H9 (cell line): ENCODE results near the gene CAV2. TPM values are rescaled to one million over a fixed set of nuclear protein-coding genes. Genes with fewer than 3 reads are reported as not detected.

ENCODE experiments used
- DNase-seq: peaks from one replicate; pipeline ENCODE4 v3.0.0-alpha.2; 2017
- H2AFZ ChIP-seq: one replicate; pipeline ENCODE4 v1.6.1; 2013; ENCODE audit warnings: mild to moderate bottlenecking, low read length, control low read depth, moderate library complexity
- H2AK5ac ChIP-seq: 2 replicates; pipeline ENCODE4 v1.6.1; 2013; ENCODE audit warnings: low read length, control low read depth, mixed read lengths; ENCODE audit not compliant: insufficient read length
- H2BK120ac ChIP-seq: one replicate; pipeline ENCODE4 v1.6.1; 2013; ENCODE audit warnings: low read depth, mild to moderate bottlenecking, low read length, control low read depth, inconsistent platforms; ENCODE audit not compliant: poor library complexity, severe bottlenecking
- H2BK12ac ChIP-seq: 2 replicates; pipeline ENCODE4 v1.6.1; 2013; ENCODE audit warnings: low read length, control low read depth, mixed read lengths, low read depth; ENCODE audit not compliant: insufficient read length
- H2BK15ac ChIP-seq: 2 replicates; pipeline ENCODE4 v1.6.1; 2013; ENCODE audit warnings: low read depth, low read length, control low read depth
- H2BK20ac ChIP-seq: one replicate; pipeline ENCODE4 v1.6.1; 2013; ENCODE audit warnings: low read depth, mild to moderate bottlenecking, low read length, control low read depth, inconsistent platforms; ENCODE audit not compliant: poor library complexity, severe bottlenecking
- H2BK5ac ChIP-seq: 2 replicates; pipeline ENCODE4 v1.6.1; 2013; ENCODE audit warnings: low read length, control low read depth, mixed read lengths; ENCODE audit not compliant: insufficient read length
- H3K14ac ChIP-seq: 2 replicates; pipeline ENCODE4 v1.6.1; 2013; ENCODE audit warnings: low read length, control low read depth; ENCODE audit not compliant: insufficient read depth
- H3K18ac ChIP-seq: 2 replicates; pipeline ENCODE4 v1.6.1; 2013; ENCODE audit warnings: low read depth, mild to moderate bottlenecking, mixed read lengths, low read length, control low read depth; ENCODE audit not compliant: insufficient read length
- H3K23ac ChIP-seq: 2 replicates; pipeline ENCODE4 v1.6.1; 2013; ENCODE audit warnings: low read length, control low read depth, mixed read lengths, low read depth; ENCODE audit not compliant: insufficient read length
- H3K23me2 ChIP-seq: 2 replicates; pipeline ENCODE4 v1.6.1; 2013; ENCODE audit warnings: low read depth, mild to moderate bottlenecking, mixed read lengths, low read length, control low read depth; ENCODE audit not compliant: insufficient read length, poor library complexity, severe bottlenecking
- H3K27ac ChIP-seq: 2 replicates; pipeline ENCODE4 v1.5.1; 2013; ENCODE audit warnings: low read length, control low read depth, mixed read lengths, low read depth; ENCODE audit not compliant: insufficient read length
- H3K27me3 ChIP-seq: 2 replicates; pipeline ENCODE4 v1.6.1; 2013; ENCODE audit warnings: low read length, control low read depth, inconsistent platforms; ENCODE audit not compliant: insufficient read depth
- H3K4ac ChIP-seq: 2 replicates; pipeline ENCODE4 v1.6.1; 2013; ENCODE audit warnings: low read depth, mild to moderate bottlenecking, control low read depth, inconsistent platforms, low read length, moderate library complexity
- H3K4me1 ChIP-seq: 2 replicates; pipeline ENCODE4 v1.6.1; 2013; ENCODE audit warnings: low read length, control low read depth, inconsistent platforms; ENCODE audit not compliant: insufficient read depth
- H3K4me2 ChIP-seq: 2 replicates; pipeline ENCODE4 v1.6.1; 2013; ENCODE audit warnings: low read length, control low read depth, mixed read lengths; ENCODE audit not compliant: insufficient read length, insufficient read depth
- H3K56ac ChIP-seq: 2 replicates; pipeline ENCODE4 v1.6.1; 2013; ENCODE audit warnings: low read depth, mild to moderate bottlenecking, mixed read lengths, low read length, control low read depth; ENCODE audit not compliant: insufficient read length
- H3K79me1 ChIP-seq: 2 replicates; pipeline ENCODE4 v1.6.1; 2013; ENCODE audit warnings: low read depth, mild to moderate bottlenecking, moderate library complexity, low read length, control low read depth, inconsistent platforms; ENCODE audit not compliant: insufficient read depth, poor library complexity, severe bottlenecking
- H3K79me2 ChIP-seq: 2 replicates; pipeline ENCODE4 v1.6.1; 2013; ENCODE audit warnings: low read length, control low read depth, inconsistent platforms; ENCODE audit not compliant: insufficient read depth
- H3K9ac ChIP-seq: 2 replicates; pipeline ENCODE4 v1.6.1; 2013; ENCODE audit warnings: low read length, control low read depth, mixed read lengths; ENCODE audit not compliant: insufficient read length; ENCODE audit errors: extremely low read depth
- H3K9me3 ChIP-seq: one replicate; pipeline ENCODE4 v1.6.1; 2013; ENCODE audit warnings: low read depth, low read length, inconsistent platforms; ENCODE audit not compliant: control insufficient read depth
- H3T11ph ChIP-seq: one replicate; pipeline ENCODE4 v1.6.1; 2013; ENCODE audit warnings: mild to moderate bottlenecking, low read length, control low read depth, inconsistent platforms
- H4K20me1 ChIP-seq: one replicate; pipeline ENCODE4 v1.6.1; 2013; ENCODE audit not compliant: control insufficient read depth, insufficient read length, insufficient read depth
- H4K5ac ChIP-seq: 2 replicates; pipeline ENCODE4 v1.6.1; 2013; ENCODE audit warnings: low read depth, mild to moderate bottlenecking, mixed read lengths, low read length, control low read depth; ENCODE audit not compliant: insufficient read length
- H4K8ac ChIP-seq: replicated peaks from 2 replicates; pipeline ENCODE4 v1.6.1; 2013; ENCODE audit warnings: low read length, control low read depth, mixed read lengths, low read depth; ENCODE audit not compliant: insufficient read length
- H4K91ac ChIP-seq: 2 replicates; pipeline ENCODE4 v1.6.1; 2013; ENCODE audit warnings: low read depth, mild to moderate bottlenecking, moderate library complexity, mixed read lengths, low read length, control low read depth; ENCODE audit not compliant: insufficient read length
- H3K27ac Mint-ChIP-seq, 3 experiments: 2 replicates in 2 of 3; 3 replicates in 1 of 3; pipeline ENCODE4 v1.8.0; 2020 to 2021; ENCODE audit warnings: mixed read lengths in 3 of 3, mild to moderate bottlenecking in 1 of 3, moderate library complexity in 1 of 3
- H3K27me3 Mint-ChIP-seq: 2 replicates; pipeline ENCODE4 v1.8.0; 2021; ENCODE audit warnings: low read depth, mild to moderate bottlenecking, moderate library complexity, mixed read lengths
- H3K36me3 Mint-ChIP-seq, 3 experiments: 2 replicates in 2 of 3; 3 replicates in 1 of 3; pipeline ENCODE4 v1.8.0; 2020 to 2021; ENCODE audit warnings: low read depth in 3 of 3, mixed read lengths in 3 of 3; ENCODE audit not compliant: insufficient read depth in 1 of 3
- H3K4me1 Mint-ChIP-seq, 2 experiments: 2 replicates each; pipeline ENCODE4 v1.8.0; 2020; ENCODE audit warnings: mixed read lengths in 2 of 2
- H3K4me3 Mint-ChIP-seq, 2 experiments: 2 replicates in 1 of 2; 3 replicates in 1 of 2; pipeline ENCODE4 v1.8.0; 2020 to 2021; ENCODE audit warnings: mild to moderate bottlenecking in 2 of 2, mixed read lengths in 2 of 2, moderate library complexity in 1 of 2
- H3K9me3 Mint-ChIP-seq, 2 experiments: 2 replicates in 1 of 2; 3 replicates in 1 of 2; pipeline ENCODE4 v1.8.0; 2020; ENCODE audit warnings: mild to moderate bottlenecking in 2 of 2, mixed read lengths in 2 of 2, moderate library complexity in 1 of 2
- CTCF ChIP-seq: fragments of 200-600 bp; sonication (generic); conservative IDR thresholded peaks from 3 replicates; pipeline ENCODE4 v1.8.0; 2021; ENCODE audit warnings: antibody characterized with exemption, mild to moderate bottlenecking
- WGBS: extraction: QIAGEN DNeasy Blood & Tissue Kit; methylation state at CpG from one replicate; pipeline ENCODE4 v1.1.7; 2013; ENCODE audit warnings: missing lambda C conversion rate, low lambda C conversion rate, mixed read lengths; ENCODE audit not compliant: insufficient read length; ENCODE audit errors: extremely low coverage; 5-methylcytosine and 5-hydroxymethylcytosine counted together
- total RNA-seq: library from RNA; stranded (reverse); gene quantifications from 2 replicates; pipeline ENCODE4 v1.2.1, GENCODE V29; 2021

Gene CAV2
- total RNA-seq, 1 experiment from 2014 or later: 3.7 TPM

- Histone ChIP-seq H2BK120ac (no peak overlapping the region), H2BK20ac (no peak overlapping the region), H3K27ac (no peak overlapping the region), H4K91ac (no peak overlapping the region), H3K9me3 (no peaks in the 10 kb centered on the region), H3K79me1 (no peaks in the 10 kb centered on the region), H3K23ac (no peak overlapping the region), H4K20me1 (no peaks in the 10 kb centered on the region), H3K18ac (no peak overlapping the region), H2AK5ac (no peak overlapping the region), H4K8ac (no peak overlapping the region), H3K56ac (no peak overlapping the region), H4K5ac (no peak overlapping the region), H3T11ph (no peak overlapping the region), H3K4me2 (no peak overlapping the region), H3K79me2 (no peaks in the 10 kb centered on the region), H3K4me1 (no peaks in the 10 kb centered on the region), H2BK5ac (no peak overlapping the region), H3K14ac (no peak overlapping the region), H2BK15ac (no peak overlapping the region), H2AFZ (no peak overlapping the region), H3K4ac (no peak overlapping the region), H2BK12ac (no peak overlapping the region), H3K27me3 (no peaks in the 10 kb centered on the region; the same call in 1 of the 2 replicates), H3K9ac (no peak overlapping the region), H3K23me2 (no peaks in the 10 kb centered on the region)
- H3K4me1 Mint-ChIP-seq: no peaks in the 10 kb centered on the region
- H3K9me3 Mint-ChIP-seq: no peaks in the 10 kb centered on the region; a peak in 1 of 5 replicates
- no CpG with 5 or more reads among the region's 2 CpGs for WGBS
- H3K27ac Mint-ChIP-seq: no peak overlapping the region
- DNase-seq: no peak
- no peaks in the 10 kb centered on the region for H3K27me3 Mint-ChIP-seq
- TF ChIP-seq CTCF: no peak
- no peak overlapping the region for H3K4me3 Mint-ChIP-seq
- H3K36me3 Mint-ChIP-seq: 0 out of 7 replicates have a peak, but pooled peaks cover 0 to 3% (median 0%) of the 10 kb centered on the region in 3 experiments
Observed at GRCh38 chr7:116542618-116543017, 43.1 kb downstream of the CAV2 start.
